ENCODE data around the gene RRAS2. TPM values are rescaled to one million over a fixed set of nuclear protein-coding genes. Genes with fewer than 3 reads are reported as not detected.
"Not testable (repeated sequence)": the region's sequence is repeated elsewhere in the genome, so short reads cannot be mapped to it uniquely, and the experiment has no call there.

Gene RRAS2
- total RNA-seq, 1 donor from 2014 or later: 104 TPM

GRCh38 chr11:14258221-14258935, 100.6 kb downstream of the RRAS2 start:
- no peak for DNase-seq (ENCODE audit: low read depth in 2 of 2)

GRCh38 chr11:14255238-14255534, 103.8 kb downstream of the RRAS2 start:
- no peak for DNase-seq (ENCODE audit: low read depth in 2 of 2)

GRCh38 chr11:14254533-14255237, 104.3 kb downstream of the RRAS2 start:
- no peak for DNase-seq (ENCODE audit: low read depth in 2 of 2)

- no peak for DNase-seq (ENCODE audit: low read depth in 2 of 2)
Observed at GRCh38 chr11:14253840-14254239, 105.1 kb downstream of the RRAS2 start.

GRCh38 chr11:14253421-14253820, 105.6 kb downstream of the RRAS2 start:
- DNase-seq (ENCODE audit: low read depth in 2 of 2): no peak

GRCh38 chr11:14252501-14252900, 106.5 kb downstream of the RRAS2 start:
- not testable (repeated sequence) for DNase-seq (ENCODE audit: low read depth in 2 of 2)

GRCh38 chr11:14251754-14252153, 107.2 kb downstream of the RRAS2 start:
- no peak for DNase-seq (ENCODE audit: low read depth in 2 of 2)

GRCh38 chr11:14249121-14249963, 109.6 kb downstream of the RRAS2 start:
- peak; percentile 29 to 65 for DNase-seq (ENCODE audit: low read depth in 2 of 2)

GRCh38 chr11:14248580-14248981, 110.4 kb downstream of the RRAS2 start:
- DNase-seq (ENCODE audit: low read depth in 2 of 2): no peak

- DNase-seq (ENCODE audit: low read depth in 2 of 2): no peak
Observed at GRCh38 chr11:14245444-14245843, 113.5 kb downstream of the RRAS2 start.

- no peak for DNase-seq (ENCODE audit: low read depth in 2 of 2)
Observed at GRCh38 chr11:14244926-14245325, 114.1 kb downstream of the RRAS2 start.

GRCh38 chr11:14242733-14243132, 116.2 kb downstream of the RRAS2 start:
- DNase-seq (ENCODE audit: low read depth in 2 of 2): no peak

GRCh38 chr11:14242187-14242586, 116.8 kb downstream of the RRAS2 start:
- DNase-seq (ENCODE audit: low read depth in 2 of 2): peak; percentile 20 to 22

GRCh38 chr11:14240951-14241350, 118.0 kb downstream of the RRAS2 start:
- DNase-seq (ENCODE audit: low read depth in 2 of 2): no peak

GRCh38 chr11:14240221-14240620, 118.8 kb downstream of the RRAS2 start:
- no peak for DNase-seq (ENCODE audit: low read depth in 2 of 2)

GRCh38 chr11:14237444-14237961, 121.5 kb downstream of the RRAS2 start:
- DNase-seq (ENCODE audit: low read depth in 2 of 2): no peak

- DNase-seq (ENCODE audit: low read depth in 2 of 2): no peak
Observed at GRCh38 chr11:14235701-14236100, 123.3 kb downstream of the RRAS2 start.

GRCh38 chr11:14234446-14234845, 124.5 kb downstream of the RRAS2 start:
- no peak for DNase-seq (ENCODE audit: low read depth in 2 of 2)

- no peak for DNase-seq (ENCODE audit: low read depth in 2 of 2)
Observed at GRCh38 chr11:14232652-14233051, 126.3 kb downstream of the RRAS2 start.

GRCh38 chr11:14230407-14230806, 128.6 kb downstream of the RRAS2 start:
- DNase-seq (ENCODE audit: low read depth in 2 of 2): no peak

GRCh38 chr11:14229472-14229871, 129.5 kb downstream of the RRAS2 start:
- no peak for DNase-seq (ENCODE audit: low read depth in 2 of 2)

GRCh38 chr11:14228356-14228755, 130.6 kb downstream of the RRAS2 start:
- no peak for DNase-seq (ENCODE audit: low read depth in 2 of 2)
